Measurements from ENCODE around the gene HID1. TPM values are rescaled to one million over a fixed set of nuclear protein-coding genes. Genes with fewer than 3 reads are reported as not detected.

Gene HID1
- polyA plus RNA-seq, 1 donor from 2014 or later = 26.6 TPM

GRCh38 chr17:74964988-74965622, 7.5 kb downstream of the HID1 start:
- Histone ChIP-seq H3K79me2 (replicated peaks; ENCODE audit: insufficient read depth, low read length) (no peaks in the 10 kb centered on the region), H3K4me2 (ENCODE audit: low read length) (no peak overlapping the region), H3K9me2 (ENCODE audit: insufficient read depth, low read length) (no peaks in the 10 kb centered on the region), H2AFZ (ENCODE audit: low read depth, low read length) (no peak overlapping the region), H3K27me3 (ENCODE audit: insufficient read depth, low read depth, low read length) (no peaks in the 10 kb centered on the region), H4K20me1 (ENCODE audit: insufficient read depth) (no peaks in the 10 kb centered on the region), H3F3A (ENCODE audit: insufficient read depth, low read length, poor library complexity, severe bottlenecking) (no peaks in the 10 kb centered on the region), H3K9me3 (ENCODE audit: low read length) (no peaks in the 10 kb centered on the region), H3K36me3 (ENCODE audit: insufficient read depth, low read length) (no peaks in the 10 kb centered on the region), H3K27ac (ENCODE audit: low read length) (no peak overlapping the region), H3K9ac (ENCODE audit: low read length) (no peak overlapping the region), H3K4me3 (ENCODE audit: low read length) (no peak overlapping the region)
- TF ChIP-seq MXI1 (conservative IDR thresholded peaks at IDR 0.05; ENCODE audit: poor library complexity, severe bottlenecking) (no peak), RAD21 (conservative IDR thresholded peaks at IDR 0.05) (no peak), CTCF (IDR thresholded peaks at IDR 0.05; ENCODE audit: poor library complexity, severe bottlenecking) (no peak), SMC3 (conservative IDR thresholded peaks at IDR 0.05; ENCODE audit: poor library complexity) (no peak), TAF1 (IDR thresholded peaks at IDR 0.05; ENCODE audit: low read depth) (no peak), EP300 (conservative IDR thresholded peaks at IDR 0.05; ENCODE audit: poor library complexity, severe bottlenecking) (no peak), POLR2AphosphoS5 (IDR thresholded peaks at IDR 0.05) (no peak), REST (IDR thresholded peaks at IDR 0.05; ENCODE audit: borderline replicate concordance) (no peak), EZH2 (IDR thresholded peaks at IDR 0.05; ENCODE audit: borderline replicate concordance, insufficient read depth, low read length, poor library complexity, severe bottlenecking) (no peak)

- Histone ChIP-seq H3K9me3 (ENCODE audit: low read length) (no peaks in the 10 kb centered on the region), H3K9ac (ENCODE audit: low read length) (no peak overlapping the region), H2AFZ (ENCODE audit: low read depth, low read length) (no peak overlapping the region), H3K27ac (ENCODE audit: low read length) (no peak overlapping the region), H4K20me1 (ENCODE audit: insufficient read depth) (no peaks in the 10 kb centered on the region), H3K79me2 (replicated peaks; ENCODE audit: insufficient read depth, low read length) (no peaks in the 10 kb centered on the region), H3K4me2 (ENCODE audit: low read length) (no peak overlapping the region), H3K27me3 (ENCODE audit: insufficient read depth, low read depth, low read length) (no peaks in the 10 kb centered on the region), H3K4me3 (ENCODE audit: low read length) (no peak overlapping the region), H3F3A (ENCODE audit: insufficient read depth, low read length, poor library complexity, severe bottlenecking) (no peaks in the 10 kb centered on the region), H3K36me3 (ENCODE audit: insufficient read depth, low read length) (no peaks in the 10 kb centered on the region), H3K9me2 (ENCODE audit: insufficient read depth, low read length) (no peaks in the 10 kb centered on the region)
- TF ChIP-seq MXI1 (conservative IDR thresholded peaks at IDR 0.05; ENCODE audit: poor library complexity, severe bottlenecking) (no peak), EZH2 (IDR thresholded peaks at IDR 0.05; ENCODE audit: borderline replicate concordance, insufficient read depth, low read length, poor library complexity, severe bottlenecking) (no peak), RAD21 (conservative IDR thresholded peaks at IDR 0.05) (no peak), CTCF (IDR thresholded peaks at IDR 0.05; ENCODE audit: poor library complexity, severe bottlenecking) (no peak), POLR2AphosphoS5 (IDR thresholded peaks at IDR 0.05) (no peak), SMC3 (conservative IDR thresholded peaks at IDR 0.05; ENCODE audit: poor library complexity) (no peak), TAF1 (IDR thresholded peaks at IDR 0.05; ENCODE audit: low read depth) (no peak), REST (IDR thresholded peaks at IDR 0.05; ENCODE audit: borderline replicate concordance) (no peak), EP300 (conservative IDR thresholded peaks at IDR 0.05; ENCODE audit: poor library complexity, severe bottlenecking) (no peak)
These were observed 8.3 kb downstream of the HID1 start for GRCh38 chr17:74964246-74964761.

Data from neural cell (in vitro differentiated cells).